B cell (primary cell): Measurements from ENCODE around the gene CERS6. TPM values are rescaled to one million over a fixed set of nuclear protein-coding genes. Genes with fewer than 3 reads are reported as not detected.
A peak's percentile ranks its signal among the peaks of the same experiment; 100 is the strongest.

ENCODE experiments used
- ATAC-seq: fragments of 200-7000 bp; cut with Tn5 transposase; one replicate; pipeline ENCODE4 v1.10.0; 2021; ENCODE audit warnings: low read depth, mild to moderate bottlenecking, moderate number of reproducible peaks, moderate library complexity
- CTCF ChIA-PET: fragments of 350-600 bp; sonication (Branson Sonifier 250); formaldehyde crosslinking; loops from one replicate; lab custom pipeline; 2021; ENCODE audit warnings: antibody characterized with exemption, inconsistent platforms; lab: Charles Lee
- POLR2A ChIA-PET: fragments of 350-600 bp; sonication (Branson Sonifier 250); formaldehyde crosslinking; loops from one replicate; lab custom pipeline; 2021; ENCODE audit warnings: antibody characterized with exemption; lab: Charles Lee
- DNase-seq: peaks from one replicate; pipeline ENCODE4 v3.0.0; 2013
- H2AFZ ChIP-seq: 2 replicates; pipeline ENCODE4 v1.6.1; 2012; ENCODE audit warnings: mild to moderate bottlenecking, low read depth, low read length; ENCODE audit not compliant: insufficient read depth, poor library complexity, severe bottlenecking
- H3K27ac ChIP-seq, 2 donors: 1 replicate in 1 of 2; 2 replicates in 1 of 2; pipeline ENCODE4 v1.5.1; 2012 to 2013; ENCODE audit warnings: low read length in 2 of 2, mild to moderate bottlenecking in 2 of 2, moderate library complexity in 1 of 2
- H3K27me3 ChIP-seq, 4 experiments: fragments of 200-600 bp in 1 of 4; sonication (generic) in 1 of 4; replicated peaks in 1 of 4; 1 replicate in 2 of 4; 2 replicates in 2 of 4; pipeline versions ENCODE4 v1.6.1 to v1.7.0; 2013 to 2016; ENCODE audit warnings: low read length in 3 of 4, mild to moderate bottlenecking in 2 of 4, mixed read lengths in 1 of 4, moderate library complexity in 1 of 4; ENCODE audit not compliant: insufficient read depth in 4 of 4, control insufficient read depth in 3 of 4; ENCODE audit errors: control extremely low read depth in 1 of 4
- H3K36me3 ChIP-seq, 2 experiments: replicated peaks in 1 of 2; 1 replicate in 1 of 2; 2 replicates in 1 of 2; pipeline versions ENCODE4 v1.6.1 to v1.7.1; 2013; ENCODE audit warnings: low read length in 1 of 2; ENCODE audit not compliant: insufficient read depth in 2 of 2, control insufficient read depth in 1 of 2; ENCODE audit errors: control extremely low read depth in 1 of 2, extremely low read depth in 1 of 2
- H3K4me1 ChIP-seq, 2 donors: fragments of 200-600 bp in 1 of 2; sonication (generic) in 1 of 2; 1 replicate in 1 of 2; 2 replicates in 1 of 2; pipeline versions ENCODE4 v1.5.1 to v1.6.1; 2013 to 2017; ENCODE audit warnings: low read length in 2 of 2; ENCODE audit not compliant: control insufficient read depth in 2 of 2, insufficient read depth in 2 of 2
- H3K4me2 ChIP-seq: replicated peaks from 2 replicates; pipeline ENCODE3; 2012; ENCODE audit warnings: mild to moderate bottlenecking, low read depth, low read length; ENCODE audit not compliant: poor library complexity, severe bottlenecking
- H3K4me3 ChIP-seq, 5 experiments: fragments of 200-600 bp in 1 of 5; sonication (generic) in 1 of 5; 1 replicate in 3 of 5; 2 replicates in 2 of 5; pipeline versions ENCODE4 v1.5.1 to v1.7.0; 2011 to 2016; ENCODE audit warnings: low read length in 4 of 5, mild to moderate bottlenecking in 4 of 5, low read depth in 2 of 5, control low read depth in 1 of 5, moderate library complexity in 1 of 5; ENCODE audit not compliant: insufficient read depth in 1 of 5; ENCODE audit errors: control extremely low read depth in 1 of 5, extremely low read depth in 1 of 5
- H3K79me2 ChIP-seq: fragments of 200-600 bp; sonication (generic); one replicate; pipeline ENCODE4 v1.6.0; 2016; ENCODE audit warnings: low read length; ENCODE audit not compliant: control insufficient read depth, insufficient read depth
- H3K9ac ChIP-seq: fragments of 200-600 bp; sonication (generic); 2 replicates; pipeline ENCODE4 v1.6.1; 2017; ENCODE audit warnings: mild to moderate bottlenecking, low read length, moderate library complexity
- H3K9me3 ChIP-seq, 3 donors: one replicate each; pipeline versions ENCODE4 v1.6.1 to v1.7.1; 2013; ENCODE audit warnings: low read length in 2 of 3; ENCODE audit not compliant: control insufficient read depth in 2 of 3, insufficient read depth in 1 of 3; ENCODE audit errors: control extremely low read depth in 1 of 3
- H4K20me1 ChIP-seq: 2 replicates; pipeline ENCODE4 v1.6.0; 2012; ENCODE audit warnings: mild to moderate bottlenecking, low read length; ENCODE audit not compliant: insufficient read depth, control insufficient read depth, poor library complexity, severe bottlenecking
- H3K27ac Mint-ChIP-seq: one replicate; pipeline ENCODE4 v1.8.0; 2021; ENCODE audit warnings: mixed read lengths
- H3K27me3 Mint-ChIP-seq: one replicate; pipeline ENCODE4 v1.8.0; 2021; ENCODE audit warnings: mixed read lengths
- H3K4me1 Mint-ChIP-seq: one replicate; pipeline ENCODE4 v1.8.0; 2021; ENCODE audit warnings: mixed read lengths
- H3K4me3 Mint-ChIP-seq: one replicate; pipeline ENCODE4 v1.8.0; 2021; ENCODE audit warnings: mixed read lengths
- H3K9me3 Mint-ChIP-seq: one replicate; pipeline ENCODE4 v1.8.0; 2022; ENCODE audit warnings: mixed read lengths; ENCODE audit not compliant: insufficient read depth
- CTCF ChIP-seq: fragments of 200-600 bp; IDR thresholded peaks from one replicate; pipeline ENCODE4 v1.8.0; 2022; ENCODE audit warnings: antibody characterized with exemption, mild to moderate bottlenecking
- EZH2 ChIP-seq: IDR thresholded peaks from 2 replicates; pipeline ENCODE4 v1.6.1; 2012; ENCODE audit warnings: borderline replicate concordance, low read depth, mild to moderate bottlenecking, moderate library complexity, low read length; ENCODE audit not compliant: insufficient read depth, poor library complexity, severe bottlenecking
- WGBS: methylation state at CpG from one replicate; pipeline ENCODE4 v1.1.5; 2013; ENCODE audit warnings: missing lambda C conversion rate; ENCODE audit not compliant: insufficient coverage; 5-methylcytosine and 5-hydroxymethylcytosine counted together
- intact Hi-C: fragments of 100-400 bp; cut with micrococcal nuclease; formaldehyde crosslinking; loops from one replicate; pipeline ENCODE4 v1.10.0; 2022
- polyA plus RNA-seq: library from polyadenylated mRNA; depleted of rRNA; stranded (reverse); fragments of >200 nt; gene quantifications from 2 replicates; pipeline ENCODE4 v1.2.3, GENCODE V29; 2012
- total RNA-seq, 2 donors: library from RNA; stranded (reverse); fragments of 120-200 nt in 1 of 2; gene quantifications; 1 replicate in 1 of 2; 2 replicates in 1 of 2; pipeline versions ENCODE4 v1.2.3 to v1.2.4, GENCODE V29; 2013 to 2022

CERS6 gene
- total and polyA plus RNA-seq, 2 donors (not counting 1 experiment from before 2014, with no cell fraction given): 2.2 to 5.5 TPM

GRCh38 chr2:168602846-168603401 is 146.9 kb downstream of the CERS6 start:
- no peak for TF ChIP-seq CTCF
- no peak for TF ChIP-seq EZH2
- ChIA-PET CTCF (no interaction called here), POLR2A (no interaction called here)
- H3K4me1 ChIP-seq: peaks cover 34 to 38% of the 10 kb centered on the region in 2 donors
- no peak overlapping the region for H3K9ac ChIP-seq
- H3K27me3 Mint-ChIP-seq: no peaks in the 10 kb centered on the region
- peaks cover 0 to 15% (median 14%) of the 10 kb centered on the region in 3 donors for H3K9me3 ChIP-seq
- intact Hi-C loops: loop anchor here (5.0 kb wide), 1 partner anchor 146 kb away; the partner anchor contains the start of gene CERS6
- no peaks in the 10 kb centered on the region for H3K27me3 ChIP-seq
- peaks cover 17% of the 10 kb centered on the region for H3K9me3 Mint-ChIP-seq
- H2AFZ ChIP-seq: no peak overlapping the region
- no peak overlapping the region for H3K4me3 ChIP-seq
- ATAC-seq (no peak), DNase-seq (no peak)
- H3K27ac ChIP-seq: no peak overlapping the region
- H3K4me1 Mint-ChIP-seq: peaks cover 58% of the 10 kb centered on the region
- peak overlapping the region; percentile 67 for H3K27ac Mint-ChIP-seq
- peaks cover 33% of the 10 kb centered on the region for H3K79me2 ChIP-seq
- peak overlapping the region; percentile 30 for H3K4me3 Mint-ChIP-seq
- no peaks in the 10 kb centered on the region for H4K20me1 ChIP-seq
- no peaks in the 10 kb centered on the region for H3K36me3 ChIP-seq
- peak overlapping the region; percentile 57 for H3K4me2 ChIP-seq

- Histone ChIP-seq H2AFZ (no peak overlapping the region), H3K36me3 (no peaks in the 10 kb centered on the region), H3K79me2 (peaks cover 33% of the 10 kb centered on the region), H3K4me2 (peak overlapping the region; percentile 57), H3K4me3 (no peak overlapping the region), H3K9me3 (peaks cover 0 to 15% (median 14%) of the 10 kb centered on the region in 3 donors), H3K27me3 (no peaks in the 10 kb centered on the region), H3K4me1 (peaks cover 34 to 38% of the 10 kb centered on the region in 2 donors), H3K9ac (no peak overlapping the region), H4K20me1 (no peaks in the 10 kb centered on the region), H3K27ac (no peak overlapping the region)
- no peak for ATAC-seq
- CTCF ChIA-PET: no interaction called here
- Mint-ChIP-seq H3K4me3 (no peak overlapping the region), H3K9me3 (peaks cover 17% of the 10 kb centered on the region), H3K27me3 (no peaks in the 10 kb centered on the region), H3K27ac (no peak overlapping the region), H3K4me1 (peaks cover 55% of the 10 kb centered on the region)
- WGBS: 100% methylated on average over 1 of the region's 4 CpGs
- TF ChIP-seq EZH2: no peak
- TF ChIP-seq CTCF: no peak
- intact Hi-C loops: loop anchor here (5.0 kb wide), 1 partner anchor 146 kb away; the partner anchor contains the start of gene CERS6
- POLR2A ChIA-PET: no interaction called here
- DNase-seq: no peak
These were observed 147.4 kb downstream of the CERS6 start for GRCh38 chr2:168603439-168603961.
